Activated CD4-positive, alpha-beta T cell treated with anti-CD3 and anti-CD28 coated beads, Interleukin-2, Interleukin-4, amounts not matched to agents 100 ng/mL and 50 ng/mL, durations not matched to agents 16 hours and 8 hours (primary cell): ENCODE data around the gene GPRIN3.

Source experiments
- DNase-seq: peaks from one replicate; pipeline ENCODE4 v3.0.0-alpha.2; 2020; ENCODE audit warnings: low spot score

The GPRIN3 gene

DNA sequence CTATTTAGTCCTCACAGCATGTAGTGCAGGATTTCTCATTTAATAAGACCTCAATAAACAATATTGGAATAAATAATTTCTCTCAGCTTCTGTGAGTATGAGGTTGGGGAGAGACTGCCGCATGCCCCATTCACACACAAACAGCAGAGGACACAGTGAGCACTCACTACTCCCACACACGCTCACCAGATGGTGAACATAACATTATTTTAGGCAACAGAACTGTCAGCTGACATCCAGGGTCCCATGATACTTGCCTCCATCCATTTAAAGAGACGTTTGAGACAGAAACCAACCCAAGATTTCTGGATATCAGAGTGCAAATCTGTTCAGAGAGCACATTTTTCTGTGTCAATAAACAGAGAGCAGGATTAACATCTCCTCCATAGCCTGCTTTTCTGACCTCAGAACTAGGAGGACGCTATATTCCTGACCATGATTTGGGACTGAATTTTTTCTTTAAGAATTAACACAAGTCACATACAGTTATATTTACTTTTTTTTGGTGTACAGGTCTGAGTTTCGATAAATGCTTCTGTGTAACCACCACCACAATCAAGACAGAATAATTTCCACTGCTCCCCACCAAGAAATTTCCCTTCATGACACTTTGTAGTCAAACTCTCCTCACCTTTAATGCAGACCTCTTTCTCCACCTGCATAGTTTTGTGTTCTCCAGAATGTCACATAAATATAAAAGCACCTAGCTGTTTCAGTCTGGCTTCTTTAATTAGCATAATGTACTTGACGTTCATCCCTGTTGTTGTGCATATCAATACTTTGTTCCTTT lies 16.7 kb downstream of the GPRIN3 start:
- DNase-seq = no peak

DNA sequence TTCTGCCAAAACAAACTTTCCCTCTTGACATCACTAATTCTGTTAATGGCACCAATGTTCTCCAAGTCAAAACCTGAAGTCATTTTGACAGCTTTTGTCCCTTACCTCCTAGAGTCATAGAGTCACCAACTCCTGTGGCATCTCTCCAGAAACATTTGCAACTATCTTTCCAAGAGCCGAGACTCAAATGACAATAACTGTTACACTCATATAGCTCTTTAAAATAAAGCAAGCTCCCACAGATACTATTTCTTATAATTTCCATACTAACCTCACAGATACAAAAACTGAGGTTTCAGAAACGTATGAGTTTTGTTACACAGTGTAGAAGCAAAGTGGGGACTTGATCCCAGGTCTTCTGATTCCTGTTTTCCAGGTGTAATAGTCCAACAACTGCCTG lies 18.3 kb downstream of the GPRIN3 start:
- no peak for DNase-seq

DNA sequence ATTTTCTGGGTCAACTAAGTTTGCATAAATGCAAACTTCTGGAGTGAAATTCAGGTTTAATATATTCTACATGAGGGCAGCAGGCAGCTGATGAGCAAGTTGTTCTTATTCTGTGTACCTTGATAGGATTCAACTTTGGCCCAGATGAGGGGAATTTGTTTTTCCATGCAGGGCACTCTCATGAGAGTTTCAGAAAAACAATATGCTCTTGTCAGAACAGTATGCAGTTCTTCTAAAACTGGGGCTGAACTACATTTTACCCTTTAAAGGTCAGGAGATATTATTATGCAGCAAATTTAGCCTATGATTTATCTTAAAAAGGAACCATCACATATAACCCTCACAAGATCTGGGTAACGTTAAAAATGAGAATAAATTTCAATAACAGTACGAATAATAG lies 19.2 kb downstream of the GPRIN3 start:
- no peak for DNase-seq

DNA sequence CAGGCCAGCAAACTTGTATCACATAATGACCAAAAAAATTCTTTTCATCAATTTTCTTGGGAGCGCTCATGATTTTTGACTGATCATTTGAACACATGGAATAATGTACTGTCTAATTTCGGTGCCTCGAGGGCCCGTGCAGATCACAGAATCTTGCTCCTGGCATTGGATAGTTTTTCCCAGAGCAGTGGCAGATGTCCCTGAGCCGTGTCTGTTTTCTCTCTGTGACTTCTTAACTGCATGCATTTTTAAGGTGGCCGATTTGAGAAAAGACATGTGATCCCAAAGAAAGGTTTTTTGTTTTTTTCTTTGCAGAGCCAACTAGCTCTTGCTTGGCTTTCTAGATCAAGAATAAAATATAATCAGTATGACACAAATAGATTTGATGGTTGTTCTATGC lies 19.7 kb downstream of the GPRIN3 start:
- DNase-seq = no peak

DNA sequence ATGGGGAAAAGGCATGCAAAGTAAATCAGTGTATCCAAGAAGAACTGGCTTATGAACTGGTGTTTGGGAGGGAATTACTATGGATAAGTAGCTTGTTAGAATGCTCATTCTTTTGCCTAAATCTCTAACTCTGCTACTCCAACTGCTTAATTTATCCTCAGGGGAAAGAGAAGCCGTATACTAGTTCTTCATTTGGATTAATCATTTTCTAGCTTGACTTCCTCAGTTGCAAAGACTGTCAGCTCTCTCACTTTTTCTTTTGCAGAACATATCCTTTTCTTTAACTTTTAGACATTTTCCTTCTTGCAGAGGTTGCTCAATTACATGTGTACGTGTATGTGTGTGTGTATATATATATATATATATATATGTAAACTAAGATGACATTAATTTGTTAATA lies 21.9 kb downstream of the GPRIN3 start:
- DNase-seq = no peak

DNA sequence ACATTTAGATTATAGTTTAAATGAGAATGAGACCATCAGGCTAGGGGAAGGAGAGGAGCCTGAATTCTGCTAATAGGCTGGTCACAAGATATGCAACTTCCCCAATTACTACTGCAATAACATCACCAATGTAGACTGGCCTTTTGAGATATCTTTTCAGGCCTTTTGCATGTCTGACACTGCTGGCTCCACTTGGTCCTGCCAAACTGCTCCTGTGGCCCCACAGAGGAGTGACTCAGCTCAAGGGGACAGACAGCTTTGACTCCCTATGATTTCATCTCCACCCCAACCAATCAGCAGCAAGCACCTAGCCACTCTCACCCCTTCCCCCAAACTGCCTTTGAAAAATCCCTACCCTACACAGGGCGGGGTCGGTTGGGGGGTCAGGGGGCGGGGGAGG lies 22.8 kb downstream of the GPRIN3 start:
- DNase-seq = peak; percentile 57

DNA sequence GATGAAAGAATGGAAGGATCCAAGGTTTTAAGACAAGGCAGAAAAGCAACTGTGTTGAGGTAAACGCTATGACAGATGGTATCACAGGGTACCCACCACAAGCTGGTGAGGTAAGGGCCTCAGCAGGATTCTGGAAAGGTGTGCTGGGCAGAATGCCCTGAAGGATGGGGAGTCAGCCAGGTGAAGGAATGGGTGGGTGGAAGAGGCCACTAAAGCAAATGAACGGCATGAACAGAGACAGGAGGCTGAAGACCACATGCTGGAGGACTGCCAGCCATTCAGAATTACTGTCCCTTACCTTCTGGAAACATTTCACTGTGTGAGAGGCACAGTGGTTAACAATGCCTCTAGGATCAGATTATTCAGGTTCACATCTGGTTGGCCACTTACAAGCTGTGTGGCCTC lies 23.6 kb downstream of the GPRIN3 start:
- DNase-seq = no peak

DNA sequence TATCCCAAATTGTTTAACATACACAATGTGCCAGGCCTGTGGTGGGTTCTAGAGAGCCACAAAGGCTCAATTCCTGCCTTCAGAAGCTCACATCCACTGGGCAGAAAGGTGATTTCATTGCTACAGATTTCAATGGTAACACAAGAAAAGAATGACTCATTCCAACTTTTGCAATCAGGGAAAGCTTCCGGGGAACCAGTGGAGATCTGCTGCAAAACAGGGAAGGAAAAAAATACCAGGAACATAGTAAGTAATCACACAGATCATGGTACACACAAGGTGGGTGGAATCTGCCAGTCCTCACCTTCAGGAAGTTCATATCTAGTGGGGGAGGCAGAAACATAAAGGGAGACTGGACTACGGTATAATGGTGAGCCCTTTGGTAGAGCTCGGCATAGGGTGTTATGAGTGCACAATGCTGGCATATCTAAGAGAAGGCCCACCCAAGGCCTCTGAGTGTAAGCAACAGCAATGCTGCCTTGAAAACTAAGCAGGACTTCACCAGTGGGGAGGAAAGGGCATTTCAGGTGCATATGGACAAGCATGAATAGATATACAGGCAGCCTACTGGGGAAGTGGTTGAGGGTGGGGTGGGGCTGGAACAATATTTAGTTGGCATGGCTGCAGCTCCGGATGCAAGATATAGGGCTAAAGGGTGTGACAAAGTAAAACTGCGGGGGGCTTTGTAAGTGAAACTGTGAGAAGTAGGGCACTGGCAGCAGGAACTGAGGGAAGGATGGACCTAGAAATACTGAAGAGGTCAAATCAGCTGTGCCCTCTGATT lies 24.2 kb downstream of the GPRIN3 start:
- DNase-seq = no peak

DNA sequence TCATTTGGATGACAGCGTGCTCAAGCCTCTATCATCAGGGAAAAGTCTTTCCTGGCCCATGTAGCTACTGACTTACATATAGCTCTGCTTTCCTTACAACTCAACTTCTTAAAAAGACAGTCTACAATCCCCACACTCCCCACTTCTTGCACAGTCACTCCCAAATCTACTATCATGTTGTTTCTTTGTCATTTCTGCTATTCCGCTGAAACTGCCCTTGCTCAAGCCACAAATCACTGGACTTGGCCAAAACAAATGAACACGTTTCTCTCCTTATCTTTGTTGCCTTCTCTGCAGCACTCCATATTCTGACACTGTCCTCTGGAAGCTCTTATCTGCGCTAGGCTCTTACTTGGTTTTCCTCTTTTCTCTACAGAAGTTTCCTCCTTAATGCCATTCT lies 28.2 kb downstream of the GPRIN3 start:
- DNase-seq = no peak

DNA sequence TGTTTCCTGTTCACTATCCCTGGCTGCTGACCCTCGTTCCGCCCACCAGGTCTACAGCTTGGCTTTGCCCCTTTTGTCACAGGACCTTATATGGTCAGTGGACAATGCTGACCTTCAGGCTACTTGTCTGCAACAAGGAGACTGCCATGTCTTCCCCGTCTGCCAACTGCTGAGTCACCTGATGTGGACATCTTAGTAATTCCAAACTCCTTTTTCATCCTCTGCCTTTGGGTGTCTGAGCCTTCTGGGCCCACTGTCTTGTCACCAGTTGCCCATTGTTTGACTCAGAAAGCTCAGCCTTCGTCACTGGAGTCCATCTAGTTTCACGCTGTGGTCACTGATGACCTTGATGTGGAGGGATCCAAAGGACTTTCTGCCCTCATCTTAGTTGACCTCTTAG lies 30.2 kb downstream of the GPRIN3 start:
- no peak for DNase-seq

DNA sequence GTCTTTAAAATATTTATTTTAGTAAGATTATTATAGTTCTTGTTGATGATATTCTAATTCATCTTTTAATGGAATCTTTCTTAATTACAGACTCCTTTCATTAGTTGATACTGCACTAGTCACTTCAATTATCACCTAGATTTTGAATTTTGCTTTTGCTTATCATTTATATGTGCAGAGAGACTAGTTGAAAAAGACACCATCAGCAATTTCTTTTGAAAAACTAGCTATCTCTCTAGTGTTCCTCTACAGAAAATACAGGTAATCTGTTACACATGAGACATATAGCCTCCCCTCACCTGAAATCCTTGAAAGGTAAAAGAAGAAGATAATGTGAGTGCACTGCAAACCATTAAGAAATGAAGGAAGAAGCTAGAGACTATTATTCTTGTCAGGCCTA lies 31.3 kb downstream of the GPRIN3 start:
- no peak for DNase-seq

DNA sequence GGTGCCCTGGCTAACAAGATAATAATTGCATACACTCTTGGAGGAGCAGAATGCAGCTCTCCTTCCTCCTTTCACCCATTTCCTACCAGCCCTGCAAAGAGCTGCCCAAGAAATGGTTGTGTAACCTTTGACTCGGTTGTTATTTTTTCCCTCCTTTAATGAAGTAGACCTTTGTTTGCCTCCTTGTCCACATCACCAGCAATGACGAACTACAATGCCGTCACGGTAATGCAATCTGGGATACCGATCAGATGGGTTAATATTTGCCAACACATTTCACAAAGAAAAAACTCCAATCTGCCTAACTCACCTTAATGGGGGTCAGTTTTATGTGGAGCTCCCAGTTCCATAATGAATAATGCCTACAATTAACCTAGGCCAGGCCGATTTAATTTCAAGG lies 32.0 kb downstream of the GPRIN3 start:
- no peak for DNase-seq

DNA sequence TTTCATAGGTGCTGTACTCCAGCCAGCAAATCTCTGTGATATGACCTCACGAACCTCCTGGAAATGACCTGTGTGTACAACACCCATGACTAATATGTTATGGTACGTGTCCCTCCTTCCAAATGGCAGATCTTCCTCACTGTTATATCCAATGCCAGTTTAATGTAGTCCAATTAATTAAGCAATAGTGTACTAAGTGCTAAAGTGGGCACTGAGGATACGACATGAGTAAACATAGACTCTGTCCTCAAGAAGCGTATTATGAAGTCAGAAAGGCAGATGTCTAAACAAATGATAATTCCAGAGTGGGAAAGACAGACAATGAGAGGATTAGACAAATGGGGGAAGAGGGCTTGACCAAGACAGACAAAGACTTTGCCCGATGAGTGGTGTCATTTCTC lies 33.9 kb downstream of the GPRIN3 start:
- DNase-seq = no peak

DNA sequence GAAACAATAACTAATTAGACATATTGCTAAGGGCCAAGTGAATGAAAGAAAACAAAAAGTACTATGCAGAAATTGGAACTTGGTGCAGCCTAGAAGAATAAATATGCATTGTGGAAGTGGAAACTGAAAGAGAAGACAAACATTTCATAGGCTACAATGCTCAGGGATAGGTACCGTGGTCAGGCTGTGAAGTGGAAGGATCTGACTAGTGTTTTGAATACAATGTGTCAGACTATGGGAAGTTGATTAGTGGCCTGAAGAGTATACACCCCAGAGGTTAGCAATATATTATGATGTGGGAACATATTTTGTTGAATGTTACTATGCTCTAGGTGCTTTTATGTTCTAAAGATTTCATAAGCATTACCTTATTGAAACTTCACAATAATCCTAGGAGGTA lies 36.8 kb downstream of the GPRIN3 start:
- DNase-seq = no peak

DNA sequence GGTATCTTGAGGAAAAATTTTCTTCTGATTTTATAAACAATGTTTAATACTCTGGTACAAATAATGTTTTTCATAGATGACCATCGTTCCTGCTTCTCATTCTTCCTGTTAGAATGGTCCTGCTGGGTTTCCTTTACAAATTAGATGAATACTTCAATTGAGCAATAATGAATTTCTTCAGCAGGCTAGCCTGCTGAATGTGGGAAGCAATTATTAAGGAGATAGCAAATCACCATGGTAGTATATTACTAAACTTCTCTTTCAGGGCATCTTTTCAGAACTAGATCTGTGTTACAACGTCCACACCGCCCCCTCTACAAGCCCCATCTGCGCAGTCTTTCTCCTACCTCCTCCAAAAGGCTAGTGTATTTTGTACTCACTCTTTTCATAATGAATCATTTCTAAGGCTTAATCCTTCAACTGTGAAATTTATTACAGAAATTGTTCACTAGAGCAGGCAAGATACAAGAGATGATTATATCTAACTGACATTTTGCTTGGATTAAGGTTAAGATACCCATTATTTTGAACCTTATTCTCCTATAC lies 38.4 kb downstream of the GPRIN3 start:
- no peak for DNase-seq

DNA sequence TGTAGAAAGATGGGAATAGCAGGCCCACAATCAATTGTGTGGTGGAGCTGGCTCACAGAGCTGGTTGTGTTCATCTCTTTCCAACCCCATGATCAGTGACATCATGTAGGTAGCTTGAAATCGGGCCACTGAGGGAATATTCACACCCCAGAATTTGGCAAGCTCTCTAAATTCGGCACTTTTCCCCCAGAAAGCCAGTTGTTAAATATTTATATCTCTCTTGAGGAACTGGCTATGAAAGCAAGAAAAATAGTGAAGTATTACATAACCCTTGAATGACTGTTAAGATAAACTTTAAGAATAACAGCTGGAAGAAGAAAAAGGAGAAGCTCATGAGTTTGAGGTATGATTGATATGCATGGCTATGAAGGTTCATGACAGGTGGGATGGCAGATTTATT lies 38.9 kb downstream of the GPRIN3 start:
- DNase-seq = no peak

DNA sequence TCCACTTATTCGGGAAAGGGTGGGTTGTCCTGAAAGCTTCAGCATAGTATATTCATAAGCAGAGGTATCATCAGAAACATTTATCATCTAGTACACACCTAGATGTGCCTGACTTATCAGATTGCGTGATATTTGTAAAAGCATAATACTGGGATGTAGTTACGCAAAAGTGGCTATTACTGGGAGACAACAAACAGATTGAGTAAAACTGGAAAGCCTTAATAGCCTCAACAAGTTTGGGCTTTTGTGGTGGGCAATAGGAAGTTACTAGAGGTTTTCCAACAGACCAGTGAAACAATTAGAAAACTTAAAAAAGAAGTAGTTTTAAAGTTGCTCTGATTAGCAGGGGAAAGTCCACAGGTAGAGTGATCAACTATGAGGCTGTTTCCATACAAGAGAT lies 39.8 kb downstream of the GPRIN3 start:
- no peak for DNase-seq

DNA sequence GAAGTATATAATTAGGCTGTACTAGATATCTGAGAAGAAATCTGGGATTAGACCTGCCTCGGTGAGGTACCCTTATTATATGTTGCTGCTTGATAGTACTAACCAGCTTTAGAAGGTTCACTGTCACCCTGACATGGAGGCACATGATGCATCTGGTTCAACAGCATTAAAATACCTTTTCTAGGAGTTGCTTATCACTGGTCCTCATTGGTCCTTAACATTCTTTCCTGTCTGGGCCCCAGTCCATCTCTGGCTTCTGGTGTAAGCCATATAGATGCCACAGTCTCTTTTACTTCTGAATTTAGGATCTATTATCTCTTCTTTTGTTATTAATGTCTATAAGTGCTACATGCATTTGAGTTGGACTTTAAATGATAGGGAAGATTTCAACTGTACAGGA lies 40.2 kb downstream of the GPRIN3 start:
- DNase-seq = no peak

DNA sequence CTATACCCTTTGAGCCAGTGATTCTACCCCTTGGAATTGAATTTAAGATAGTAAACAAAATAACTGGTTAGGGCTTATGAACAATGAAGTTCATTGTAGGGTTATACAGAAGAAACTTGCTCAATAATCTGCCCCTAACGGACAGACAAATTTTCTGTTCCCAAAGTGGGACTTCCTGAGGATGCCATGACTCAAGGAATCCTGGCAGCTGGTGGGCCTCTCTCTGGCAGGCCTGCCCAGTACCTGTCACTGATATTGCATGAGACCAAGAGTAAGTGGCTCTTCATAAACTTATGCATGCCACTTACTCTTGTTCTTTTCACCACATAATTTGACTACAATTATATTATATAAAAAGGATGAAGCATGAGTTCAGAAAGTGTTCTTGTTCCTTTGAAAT lies 41.5 kb downstream of the GPRIN3 start:
- DNase-seq = no peak

DNA sequence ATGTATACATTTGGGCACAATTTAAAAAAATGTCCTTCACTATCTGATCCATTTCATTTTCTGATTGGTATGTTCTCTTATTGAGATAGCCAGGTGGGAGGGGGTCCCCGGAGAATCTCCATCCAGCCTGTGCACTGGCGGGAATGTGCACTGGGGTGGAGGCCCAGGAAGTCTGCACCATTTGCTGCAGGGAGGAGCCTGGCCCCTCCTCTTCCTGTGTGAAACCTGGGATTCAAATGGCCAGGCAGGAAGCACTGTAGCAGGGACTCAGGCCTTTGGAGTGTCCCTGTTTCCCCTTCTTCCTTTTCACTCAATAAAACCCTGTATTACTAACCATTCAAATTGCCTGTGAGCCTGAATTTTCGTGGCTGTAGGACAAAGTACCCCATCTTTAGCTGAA lies 44.3 kb downstream of the GPRIN3 start:
- DNase-seq = no peak

DNA sequence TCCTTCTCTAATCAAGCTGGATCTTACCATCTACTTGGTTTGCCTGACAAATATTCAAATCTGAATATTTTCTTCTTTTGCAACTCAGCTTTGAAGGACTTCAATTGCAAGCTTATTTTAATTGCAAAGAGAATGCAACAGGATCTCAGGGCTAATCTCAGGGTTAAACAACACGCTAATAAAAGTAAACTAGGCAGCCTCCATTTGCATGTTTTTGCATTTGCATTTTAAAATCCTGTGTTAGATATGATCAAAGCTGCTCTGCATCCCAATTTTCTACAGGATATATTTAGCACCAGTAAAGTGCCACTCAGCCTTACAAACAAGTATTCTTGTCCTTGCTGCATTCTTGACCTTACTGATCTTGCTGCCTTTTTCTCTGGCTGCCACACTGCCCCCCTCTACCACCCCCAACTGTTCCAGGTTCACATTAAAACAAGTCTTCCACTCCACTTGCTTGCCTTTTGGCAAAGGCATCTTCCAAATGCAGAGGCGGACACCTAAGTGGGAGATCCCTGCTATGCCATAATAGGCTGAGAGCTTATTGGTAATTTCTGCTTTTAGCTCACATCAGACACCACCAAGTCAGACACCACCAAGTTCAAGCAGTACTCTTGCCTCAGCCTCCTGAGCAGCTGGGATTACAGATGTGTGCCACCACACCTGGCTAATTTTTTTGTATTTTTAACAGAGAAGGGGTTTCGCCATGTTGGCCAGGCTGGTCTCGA lies 48.1 kb downstream of the GPRIN3 start:
- no peak for DNase-seq

DNA sequence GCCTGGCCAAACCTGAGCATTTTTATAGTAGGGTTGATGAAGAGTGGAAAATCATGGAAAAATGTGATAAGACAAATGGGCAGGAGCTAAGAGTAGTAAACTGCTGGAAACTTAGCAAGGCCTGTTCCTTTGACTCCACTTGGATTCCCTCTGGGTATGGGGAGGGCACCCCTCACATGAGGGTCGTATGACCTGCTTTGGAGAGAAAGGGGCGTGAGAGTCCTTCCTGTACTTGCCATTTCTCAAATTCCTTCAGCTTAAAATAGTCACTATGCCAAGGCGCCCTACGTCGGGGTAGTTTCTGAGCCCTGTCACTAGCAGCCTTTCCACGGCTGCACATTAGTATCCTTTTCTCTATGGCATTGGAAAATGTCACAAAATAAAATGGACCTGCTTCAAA lies 49.1 kb downstream of the GPRIN3 start:
- no peak for DNase-seq

DNA sequence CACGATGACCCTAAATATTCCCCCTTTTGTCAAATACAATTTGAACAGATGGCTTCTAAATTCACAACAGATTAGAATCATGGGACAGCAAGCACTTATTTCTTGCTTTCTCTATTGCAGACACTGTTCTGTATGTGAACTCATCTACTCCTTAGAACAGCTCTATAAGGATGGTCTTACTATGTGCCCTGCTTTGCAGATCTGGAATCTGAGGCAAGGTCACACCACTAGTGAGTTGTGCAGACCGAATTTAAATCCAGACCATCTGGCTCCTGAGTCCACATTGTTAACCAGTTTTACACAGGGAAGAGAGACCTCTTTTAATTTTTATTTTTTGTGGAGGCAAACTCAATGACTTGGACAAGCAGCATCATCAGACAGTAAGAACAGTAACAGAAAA lies 50.2 kb downstream of the GPRIN3 start:
- DNase-seq = no peak
